ENCODE data around the gene NBPF3.
"Not testable (repeated sequence)": the region's sequence is repeated elsewhere in the genome, so short reads cannot be mapped to it uniquely, and the experiment has no call there.

The NBPF3 gene

GRCh38 chr1:21439345-21439720 lies 604 bp upstream of the NBPF3 start:
- DNase-seq: no peak

DNA sequence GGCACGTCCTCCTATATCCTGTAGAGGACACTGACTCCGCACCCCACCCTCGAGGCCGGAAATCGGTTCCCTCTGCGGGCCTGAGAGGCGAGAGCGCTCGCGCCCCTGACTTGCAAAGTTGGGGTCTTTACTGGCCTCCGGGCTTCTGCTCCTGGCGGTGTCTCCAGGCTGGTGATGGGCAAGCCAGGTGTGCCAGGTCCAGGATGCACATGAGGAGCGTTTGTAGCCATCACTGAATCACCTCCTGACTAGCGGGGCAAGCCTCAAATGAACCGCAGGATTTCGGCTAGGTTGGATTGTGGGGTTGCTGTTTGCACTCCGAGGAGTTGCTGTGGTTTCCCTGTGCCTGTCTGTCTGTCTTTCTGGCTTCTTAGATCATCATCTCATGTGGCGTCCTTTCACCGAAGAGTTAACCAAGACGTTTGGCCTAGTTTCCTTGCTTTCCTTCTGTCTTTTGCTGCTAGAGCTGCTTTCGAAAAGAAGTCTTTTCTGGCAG lies 741 bp downstream of the NBPF3 start:
- not testable (repeated sequence) for DNase-seq

DNA sequence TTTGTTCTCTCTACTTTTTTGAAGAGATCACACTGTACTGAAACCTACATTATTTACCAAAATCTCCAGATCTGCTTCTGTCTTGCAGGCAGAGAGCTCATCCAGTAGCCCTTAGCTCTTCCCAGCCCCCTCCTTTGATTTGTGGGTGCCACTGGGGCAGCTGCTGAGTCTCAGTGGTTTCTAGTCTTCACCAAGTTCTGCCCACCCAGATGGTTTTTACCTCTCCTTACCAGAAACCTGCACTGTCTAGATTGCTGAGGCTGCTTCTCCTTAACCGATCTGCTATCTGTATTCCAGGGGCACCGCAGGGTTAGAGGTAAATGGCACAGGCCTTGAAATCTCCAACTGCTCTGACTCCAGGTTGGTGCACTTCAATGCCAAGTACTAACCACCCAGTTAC lies 6.7 kb downstream of the NBPF3 start:
- not testable (repeated sequence) for DNase-seq

DNA sequence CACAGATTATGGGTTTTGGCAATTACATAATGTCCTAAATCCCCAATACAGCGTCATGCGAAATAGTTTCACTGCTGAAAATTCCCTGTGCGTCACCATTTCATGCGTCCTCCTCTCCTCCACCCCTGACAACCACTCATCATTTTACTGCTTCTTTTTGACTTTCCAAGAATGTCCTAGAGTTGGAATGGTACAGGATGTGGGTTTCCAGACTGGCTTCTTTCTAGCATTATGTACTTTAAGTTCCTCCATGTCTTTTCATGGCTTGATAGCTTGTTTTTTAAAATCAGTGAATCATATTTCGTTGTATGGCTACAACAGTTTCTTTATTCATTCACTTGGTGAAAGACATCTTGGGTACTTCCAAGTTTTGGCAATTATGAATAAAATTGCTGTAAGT lies 7.4 kb downstream of the NBPF3 start:
- no peak for DNase-seq

GRCh38 chr1:21449906-21450305 lies 10.0 kb downstream of the NBPF3 start:
- DNase-seq: no peak

GRCh38 chr1:21451212-21451611 lies 11.3 kb downstream of the NBPF3 start:
- DNase-seq: no peak

DNA sequence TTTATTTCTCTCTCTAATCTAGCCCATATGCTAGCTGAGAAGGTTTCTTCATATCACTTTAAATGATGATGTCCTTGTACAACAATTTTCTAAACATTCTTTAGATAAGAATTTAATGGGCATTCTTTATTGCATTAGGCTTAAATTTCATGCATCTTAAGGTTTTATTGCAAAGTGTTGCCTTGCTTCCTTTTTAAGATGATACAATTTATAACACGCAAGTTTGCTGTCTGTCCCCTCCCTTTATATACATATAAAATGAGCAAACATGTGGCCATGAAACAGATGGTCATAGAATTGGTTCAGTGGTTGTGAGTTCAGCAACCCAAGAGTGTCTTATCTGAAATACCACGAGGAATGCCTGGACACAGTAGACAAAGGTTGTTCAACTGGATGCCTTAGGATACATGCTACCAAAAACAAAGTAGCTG lies 12.1 kb downstream of the NBPF3 start:
- DNase-seq: no peak

- not testable (repeated sequence) for DNase-seq
These were observed 14.2 kb downstream of the NBPF3 start for GRCh38 chr1:21453964-21454614.

DNA sequence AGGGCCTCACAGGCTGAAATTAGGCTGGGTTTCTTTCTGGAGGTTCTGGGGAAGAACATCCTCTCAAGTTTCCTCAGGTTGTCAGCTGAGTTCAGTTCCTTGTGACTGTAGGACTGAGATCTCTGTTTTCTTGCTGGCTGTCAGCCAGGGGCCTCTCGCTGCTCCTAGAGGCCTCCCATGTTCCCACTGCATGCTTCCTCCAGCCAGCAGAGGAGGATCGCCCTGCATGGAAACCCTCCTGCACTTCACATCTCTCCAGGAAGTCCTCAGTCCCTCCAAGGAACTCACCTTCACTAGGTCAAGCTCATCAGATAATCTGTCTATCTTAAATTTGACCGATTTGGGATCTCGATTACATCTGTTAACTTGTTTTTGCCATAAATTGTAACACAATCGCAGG lies 15.0 kb downstream of the NBPF3 start:
- DNase-seq: not testable (repeated sequence)

DNA sequence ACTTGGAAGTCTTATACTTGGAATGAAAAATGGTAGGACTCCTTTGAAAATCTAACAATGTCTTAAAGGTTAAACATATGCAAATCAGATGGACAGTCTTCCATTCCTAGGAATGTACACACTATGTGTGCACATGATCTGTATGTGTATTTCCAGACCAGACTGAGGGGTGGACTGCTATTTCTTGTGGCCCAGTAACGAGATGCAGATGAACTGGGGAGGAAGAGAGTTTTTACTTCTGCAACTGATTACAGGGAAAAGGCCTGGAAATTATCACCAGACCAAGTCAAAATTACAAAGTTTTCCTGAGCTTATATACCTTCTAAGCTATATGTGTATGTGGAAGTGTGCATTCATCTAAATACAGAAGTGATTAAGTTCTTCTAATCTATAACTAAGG lies 17.7 kb downstream of the NBPF3 start:
- DNase-seq: no peak

DNA sequence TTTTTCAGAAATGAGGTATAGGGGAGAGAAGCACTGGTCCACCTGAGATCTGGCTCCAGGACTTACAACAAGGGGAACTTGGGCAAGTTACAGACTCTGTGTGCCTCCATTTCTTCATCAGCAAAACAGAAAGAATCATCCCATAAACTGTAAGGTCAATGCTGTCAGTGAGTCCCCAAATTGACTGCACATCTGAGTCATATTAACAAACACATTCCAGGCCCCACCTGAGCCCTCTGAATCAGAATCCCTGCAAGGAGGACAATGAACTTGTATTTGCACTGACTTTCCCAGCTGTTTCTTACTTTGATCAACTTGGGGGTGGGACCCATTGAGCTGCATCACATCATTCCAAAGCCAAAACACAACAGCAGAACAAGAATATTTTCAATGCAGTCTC lies 25.2 kb downstream of the NBPF3 start:
- not testable (repeated sequence) for DNase-seq

DNA sequence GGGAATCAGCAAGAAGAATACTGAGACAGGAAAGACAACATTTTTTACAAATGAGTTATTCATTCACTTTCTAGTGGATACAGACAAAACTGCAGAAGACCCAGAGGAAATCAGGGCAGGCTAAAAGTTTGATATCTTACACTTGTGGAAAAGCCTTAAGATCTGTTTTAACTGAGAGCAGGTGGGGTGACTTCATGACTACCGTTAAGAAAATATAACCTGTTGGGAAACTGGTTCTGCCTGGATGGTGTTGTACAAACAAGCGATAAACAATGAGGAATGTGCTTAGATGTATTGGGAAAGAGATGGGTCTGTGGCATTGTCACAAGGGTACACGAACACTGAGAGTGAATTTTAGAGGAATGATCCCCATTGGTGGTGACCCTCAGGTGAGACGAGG lies 28.0 kb downstream of the NBPF3 start:
- not testable (repeated sequence) for DNase-seq

DNA sequence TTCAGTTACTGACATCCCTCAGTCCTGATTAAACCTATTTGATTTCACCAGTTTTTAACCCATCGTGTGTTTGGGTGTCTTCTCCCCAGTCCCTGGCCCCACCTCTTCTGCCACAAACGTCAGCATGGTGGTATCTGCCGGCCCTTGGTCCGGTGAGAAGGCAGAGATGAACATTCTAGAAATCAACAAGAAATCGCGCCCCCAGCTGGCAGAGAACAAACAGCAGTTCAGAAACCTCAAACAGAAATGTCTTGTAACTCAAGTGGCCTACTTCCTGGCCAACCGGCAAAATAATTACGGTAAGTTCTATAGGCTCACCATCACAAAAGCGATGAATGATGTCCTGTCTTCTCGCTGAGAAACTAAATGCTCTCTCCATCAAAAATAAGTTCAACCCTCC lies 28.7 kb downstream of the NBPF3 start:
- DNase-seq: no peak

- no peak for DNase-seq
These were observed 29.6 kb downstream of the NBPF3 start for GRCh38 chr1:21469581-21469980.

DNA sequence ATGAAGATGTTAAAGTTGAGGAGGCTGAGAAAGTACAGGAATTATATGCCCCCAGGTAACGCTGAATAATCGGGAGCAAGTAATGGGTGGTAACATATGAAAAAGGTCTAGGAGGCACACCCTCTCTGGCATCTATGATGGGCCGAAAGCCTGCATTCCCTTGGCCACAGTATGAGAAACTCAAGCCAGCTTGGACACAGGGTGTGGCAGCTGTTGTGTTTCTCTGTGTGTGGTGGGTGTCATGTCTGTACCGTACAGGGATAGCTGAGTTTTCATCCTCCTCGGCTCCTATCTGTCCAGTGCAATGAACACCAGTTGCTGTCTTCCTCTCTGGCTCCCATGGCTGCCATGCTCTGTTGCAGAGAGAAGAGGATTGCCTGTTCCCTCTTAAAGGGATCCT lies 32.9 kb downstream of the NBPF3 start:
- no peak for DNase-seq

DNA sequence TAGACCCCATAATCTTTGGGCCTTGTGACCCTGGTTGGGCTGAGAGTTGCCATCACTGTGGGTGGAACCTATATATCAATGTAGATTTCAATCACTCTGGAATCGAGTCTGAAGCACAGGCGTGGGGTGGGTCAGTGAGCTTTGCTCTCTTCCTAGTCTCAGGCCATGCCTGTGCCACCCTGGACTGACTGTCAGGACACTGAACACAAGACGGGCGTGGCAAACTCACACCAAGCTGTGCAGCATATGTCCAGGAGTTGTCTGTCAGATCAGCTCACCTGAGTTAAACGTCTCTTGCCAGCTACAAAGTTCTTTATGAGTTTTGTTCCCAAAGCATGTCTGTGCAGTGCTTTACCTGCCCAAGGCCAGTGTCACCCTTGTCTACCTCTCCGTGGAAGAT lies 38.4 kb downstream of the NBPF3 start:
- no peak for DNase-seq

DNA sequence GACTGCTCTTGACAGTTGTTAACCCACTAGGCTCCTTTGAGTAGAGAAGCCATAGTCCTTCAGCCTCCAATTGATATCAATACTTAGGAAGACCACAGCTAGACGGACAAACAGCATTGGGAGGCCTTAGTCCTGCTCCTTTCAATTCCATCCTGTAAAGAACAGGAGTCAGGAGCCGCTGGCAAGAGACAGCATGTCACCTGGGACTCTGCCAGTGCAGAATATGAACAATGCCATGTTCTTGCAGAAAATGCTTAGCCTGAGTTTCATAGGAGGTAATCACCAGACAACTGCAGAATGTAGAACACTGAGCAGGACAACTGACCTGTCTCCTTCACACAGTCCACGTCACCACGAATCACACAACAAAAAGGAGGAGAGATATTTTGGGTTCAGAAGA lies 43.9 kb downstream of the NBPF3 start:
- not testable (repeated sequence) for DNase-seq

- DNase-seq: no peak
These were observed 49.2 kb downstream of the NBPF3 start for GRCh38 chr1:21489146-21489545.

- DNase-seq: peak; percentile 16
These were observed 51.0 kb downstream of the NBPF3 start for GRCh38 chr1:21490774-21491487.

- DNase-seq: peak; percentile 30
These were observed 51.8 kb downstream of the NBPF3 start for GRCh38 chr1:21491488-21492355.

DNA sequence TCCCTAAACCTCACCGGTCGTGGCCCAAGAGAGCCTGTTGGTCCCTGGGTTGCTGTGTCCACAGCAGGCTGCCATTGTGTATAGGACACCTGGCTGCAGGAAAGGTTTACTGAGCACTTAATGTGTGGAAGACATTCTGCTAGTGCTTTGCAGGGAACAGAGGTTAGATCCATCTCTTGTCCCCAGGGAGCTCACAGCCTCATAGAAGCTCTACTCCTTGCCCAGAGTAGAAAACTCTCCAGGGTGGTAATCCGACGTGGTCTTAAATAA lies 52.4 kb downstream of the NBPF3 start:
- DNase-seq: no peak

DNA sequence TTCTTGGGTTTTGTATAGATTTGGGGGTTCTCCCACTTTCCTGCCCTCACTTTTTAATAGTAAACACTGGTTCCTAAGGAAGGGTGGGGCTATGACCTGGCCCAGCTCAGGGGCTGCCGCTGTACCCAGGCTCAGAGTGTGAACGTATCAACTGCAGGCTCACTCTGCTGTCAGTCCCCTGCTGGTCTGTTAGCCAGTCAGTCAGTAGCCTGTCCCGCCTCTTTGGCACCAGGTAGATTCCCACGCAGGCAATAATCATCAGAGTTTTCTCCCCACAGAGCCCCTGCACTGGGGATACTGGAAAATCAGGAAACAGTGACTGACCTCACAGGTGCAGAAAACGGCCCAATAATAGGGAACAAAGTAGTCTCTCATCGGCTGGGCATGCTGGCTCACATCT lies 54.3 kb downstream of the NBPF3 start:
- DNase-seq: no peak

- DNase-seq: no peak
These were observed 55.4 kb downstream of the NBPF3 start for GRCh38 chr1:21495225-21495820.

- no peak for DNase-seq
These were observed 56.1 kb downstream of the NBPF3 start for GRCh38 chr1:21496063-21496462.

Data from DMS 273 treated with DMSO at 0.1 percent for 48 hours (cell line).